ENCODE data around the gene LTBP2. TPM values are rescaled to one million over a fixed set of nuclear protein-coding genes. Genes with fewer than 3 reads are reported as not detected.

LTBP2 gene
- total RNA-seq, 3 donors from 2014 or later: 1.7 to 10.2 (median 3.0) TPM

DNA sequence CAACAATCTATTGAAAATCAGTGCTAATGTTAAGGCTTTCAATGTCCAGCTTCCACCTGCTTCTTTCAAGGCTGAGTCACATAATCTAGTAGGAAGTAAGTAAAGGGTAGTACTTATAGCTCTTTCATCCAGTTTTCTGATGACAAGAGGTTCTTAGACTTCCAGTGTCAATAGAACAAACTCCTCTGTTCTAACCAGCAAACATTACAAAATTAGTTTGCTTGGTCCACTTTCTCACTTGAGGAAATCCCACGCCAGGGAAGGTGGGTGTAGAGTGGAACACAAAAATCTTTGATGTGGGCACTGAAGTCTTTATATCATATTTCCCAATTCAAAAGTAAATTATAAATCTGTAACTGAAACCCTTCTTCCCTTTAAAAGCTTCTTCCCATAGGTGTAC is 121.6 kb downstream of the LTBP2 start:
- H3K9me3 ChIP-seq: no peaks in the 10 kb centered on the region
- TF ChIP-seq, protein P1, sequence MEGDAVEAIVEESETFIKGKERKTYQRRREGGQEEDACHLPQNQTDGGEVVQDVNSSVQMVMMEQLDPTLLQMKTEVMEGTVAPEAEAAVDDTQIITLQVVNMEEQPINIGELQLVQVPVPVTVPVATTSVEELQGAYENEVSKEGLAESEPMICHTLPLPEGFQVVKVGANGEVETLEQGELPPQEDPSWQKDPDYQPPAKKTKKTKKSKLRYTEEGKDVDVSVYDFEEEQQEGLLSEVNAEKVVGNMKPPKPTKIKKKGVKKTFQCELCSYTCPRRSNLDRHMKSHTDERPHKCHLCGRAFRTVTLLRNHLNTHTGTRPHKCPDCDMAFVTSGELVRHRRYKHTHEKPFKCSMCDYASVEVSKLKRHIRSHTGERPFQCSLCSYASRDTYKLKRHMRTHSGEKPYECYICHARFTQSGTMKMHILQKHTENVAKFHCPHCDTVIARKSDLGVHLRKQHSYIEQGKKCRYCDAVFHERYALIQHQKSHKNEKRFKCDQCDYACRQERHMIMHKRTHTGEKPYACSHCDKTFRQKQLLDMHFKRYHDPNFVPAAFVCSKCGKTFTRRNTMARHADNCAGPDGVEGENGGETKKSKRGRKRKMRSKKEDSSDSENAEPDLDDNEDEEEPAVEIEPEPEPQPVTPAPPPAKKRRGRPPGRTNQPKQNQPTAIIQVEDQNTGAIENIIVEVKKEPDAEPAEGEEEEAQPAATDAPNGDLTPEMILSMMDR (IDR thresholded peaks at IDR 0.05): no peak
- ATAC-seq (no peak), DNase-seq (no peak)
- no peaks in the 10 kb centered on the region for H3K36me3 ChIP-seq (ENCODE audit: low read depth)
- no peak overlapping the region for H3K4me3 ChIP-seq
- intact Hi-C loops (cut with DNase I, micrococcal nuclease): no loop called here
- peaks cover 18% of the 10 kb centered on the region for H3K4me1 ChIP-seq (ENCODE audit: low read depth)

DNA sequence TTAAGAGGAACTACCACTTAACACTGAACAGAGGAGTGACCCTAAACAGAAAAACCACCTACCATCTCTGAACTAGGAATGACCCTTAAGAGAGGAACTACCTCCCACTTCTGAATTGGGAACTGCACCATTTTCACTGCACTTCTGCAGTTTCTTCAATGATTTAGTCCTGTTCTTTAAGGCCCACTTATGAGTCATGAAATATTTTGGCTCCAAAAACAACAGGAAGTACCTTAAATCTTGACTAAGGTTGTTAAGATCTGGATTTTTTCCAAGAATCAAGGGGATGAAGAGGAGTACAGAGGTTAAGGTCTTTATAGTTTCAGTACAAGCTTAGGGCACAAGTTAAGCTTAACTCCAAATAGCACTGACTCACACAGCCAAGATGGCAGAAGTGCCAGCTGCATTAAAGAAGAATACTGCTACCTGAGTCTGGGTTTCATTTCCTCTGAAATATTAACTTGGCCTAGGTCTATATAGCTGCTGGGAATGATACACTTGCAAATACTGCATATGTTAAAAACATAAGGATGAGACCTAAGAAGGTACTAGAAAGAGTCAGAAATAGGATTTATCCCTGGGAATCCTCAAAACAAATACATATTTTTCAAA is 123.1 kb downstream of the LTBP2 start:
- Histone ChIP-seq H3K36me3 (ENCODE audit: low read depth) (no peaks in the 10 kb centered on the region), H3K9me3 (no peaks in the 10 kb centered on the region), H3K4me1 (ENCODE audit: low read depth) (peaks cover 10% of the 10 kb centered on the region), H3K4me3 (no peak overlapping the region)
- TF ChIP-seq, protein P1 (IDR thresholded peaks at IDR 0.05): no peak
- intact Hi-C loops (cut with DNase I, micrococcal nuclease): no loop called here
- ATAC-seq: no peak
- no peak for DNase-seq

DNA sequence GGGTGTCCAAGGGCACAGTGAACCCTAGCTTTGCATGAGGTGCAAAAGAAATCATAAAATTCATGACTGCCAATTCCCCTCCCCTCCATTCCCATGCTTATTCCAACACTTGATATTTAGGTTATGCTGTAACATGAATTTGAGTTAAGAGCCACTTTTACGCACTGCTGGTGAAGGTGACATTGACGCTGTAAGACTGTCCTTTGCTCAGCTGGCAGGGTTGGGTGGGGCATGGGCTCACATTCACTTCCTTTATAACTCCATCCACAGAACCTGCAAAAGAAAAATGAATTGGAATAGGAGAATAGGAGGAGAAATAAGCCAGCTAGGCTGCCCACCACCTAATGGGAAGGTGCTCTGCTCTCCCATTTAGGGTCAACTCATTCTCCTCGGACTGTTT is 125.9 kb downstream of the LTBP2 start:
- Histone ChIP-seq H3K4me1 (ENCODE audit: low read depth) (no peaks in the 10 kb centered on the region), H3K4me3 (no peak overlapping the region), H3K36me3 (ENCODE audit: low read depth) (no peaks in the 10 kb centered on the region), H3K9me3 (no peaks in the 10 kb centered on the region)
- TF ChIP-seq, protein P1 (IDR thresholded peaks at IDR 0.05): no peak
- intact Hi-C loops (cut with DNase I, micrococcal nuclease): no loop called here
- ATAC-seq (peak; percentile 48), DNase-seq (peak in 1 of 3 donors; percentile 33)

DNA sequence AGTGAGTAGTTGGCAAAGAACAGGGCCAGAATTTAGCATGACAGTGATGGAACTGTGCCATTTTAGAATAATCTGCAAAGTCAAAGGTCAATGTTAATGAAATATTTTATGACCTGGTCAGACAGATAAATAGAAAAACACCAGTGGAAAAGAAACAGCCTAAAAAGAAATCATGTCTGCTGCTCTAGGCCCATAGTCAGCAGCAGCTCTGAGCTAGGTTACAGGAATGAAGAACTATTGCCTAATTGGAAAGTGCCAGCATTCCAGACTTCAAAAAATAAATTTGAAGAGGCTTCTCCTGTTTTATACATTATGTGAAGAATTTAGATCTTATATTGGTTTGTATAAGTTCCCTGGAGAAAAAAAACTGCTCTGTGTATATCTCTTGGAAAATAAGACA is 128.7 kb downstream of the LTBP2 start:
- Histone ChIP-seq H3K4me3 (no peak overlapping the region), H3K36me3 (ENCODE audit: low read depth) (no peaks in the 10 kb centered on the region), H3K4me1 (ENCODE audit: low read depth) (no peaks in the 10 kb centered on the region), H3K9me3 (no peaks in the 10 kb centered on the region)
- no peak for DNase-seq
- TF ChIP-seq, protein P1 (IDR thresholded peaks at IDR 0.05): no peak
- no peak for ATAC-seq
- intact Hi-C loops (cut with DNase I, micrococcal nuclease): no loop called here

DNA sequence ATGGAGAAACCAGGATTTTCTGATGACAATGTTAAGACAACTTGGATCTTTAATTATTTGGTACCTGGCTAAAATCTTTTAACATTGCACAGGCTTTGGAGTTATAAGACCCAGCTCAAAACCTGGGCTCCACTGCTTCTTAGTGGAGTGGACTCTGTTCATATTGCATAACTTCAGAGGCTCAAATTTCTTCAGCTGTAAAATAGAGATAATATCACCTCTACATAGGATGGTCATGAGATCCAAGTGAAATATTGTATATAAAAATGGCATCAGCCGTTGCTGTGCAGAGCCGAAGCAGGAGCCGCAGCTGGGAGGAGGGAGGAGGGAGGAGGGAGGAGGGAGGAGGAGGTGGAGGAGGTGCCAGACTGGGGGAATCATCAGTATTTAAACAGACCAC is 129.5 kb downstream of the LTBP2 start:
- ATAC-seq: no peak
- intact Hi-C loops (cut with DNase I, micrococcal nuclease): no loop called here
- TF ChIP-seq, protein P1 (IDR thresholded peaks at IDR 0.05): no peak
- H3K4me3 ChIP-seq: no peak overlapping the region
- H3K9me3 ChIP-seq: no peaks in the 10 kb centered on the region
- DNase-seq: no peak
- no peaks in the 10 kb centered on the region for H3K36me3 ChIP-seq (ENCODE audit: low read depth)
- H3K4me1 ChIP-seq (ENCODE audit: low read depth): no peaks in the 10 kb centered on the region

DNA sequence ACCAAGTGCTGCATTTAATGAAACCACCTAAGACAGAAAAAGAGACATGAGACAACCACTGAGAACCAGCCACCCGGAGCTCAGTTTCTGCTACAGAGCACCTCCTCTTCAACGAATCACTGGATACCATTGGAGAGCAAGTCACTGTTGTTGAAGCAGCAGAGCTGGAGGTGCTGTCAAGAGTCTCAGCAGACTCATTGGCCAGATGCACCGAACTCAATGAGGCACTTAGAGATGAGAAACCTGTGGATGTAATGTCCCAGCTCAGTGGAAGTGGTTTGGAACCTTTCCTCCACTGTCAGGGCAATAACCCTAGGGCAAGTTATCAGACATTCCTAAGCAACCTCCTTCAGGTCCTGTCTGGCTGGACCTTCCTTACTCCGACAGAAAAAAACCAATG is 132.0 kb downstream of the LTBP2 start:
- Histone ChIP-seq H3K36me3 (ENCODE audit: low read depth) (no peaks in the 10 kb centered on the region), H3K4me1 (ENCODE audit: low read depth) (no peaks in the 10 kb centered on the region), H3K9me3 (no peaks in the 10 kb centered on the region), H3K4me3 (no peak overlapping the region)
- ATAC-seq: no peak
- TF ChIP-seq, protein P1 (IDR thresholded peaks at IDR 0.05): no peak
- no peak for DNase-seq
- intact Hi-C loops (cut with DNase I, micrococcal nuclease): no loop called here

Data from mucosa of descending colon (tissue), 3 donors.